HG03469 (cell line): ENCODE data around the gene CDC42BPA.
"Not testable (repeated sequence)": the region's sequence is repeated elsewhere in the genome, so short reads cannot be mapped to it uniquely, and the experiment has no call there.

ENCODE experiments used
- ATAC-seq: cut with Tn5 transposase; IDR thresholded peaks from one replicate; pipeline ENCODE4 v1.9.1; 2021; ENCODE audit warnings: mild to moderate bottlenecking, moderate library complexity, moderate number of reproducible peaks; ENCODE audit not compliant: unreplicated experiment

The CDC42BPA gene

DNA sequence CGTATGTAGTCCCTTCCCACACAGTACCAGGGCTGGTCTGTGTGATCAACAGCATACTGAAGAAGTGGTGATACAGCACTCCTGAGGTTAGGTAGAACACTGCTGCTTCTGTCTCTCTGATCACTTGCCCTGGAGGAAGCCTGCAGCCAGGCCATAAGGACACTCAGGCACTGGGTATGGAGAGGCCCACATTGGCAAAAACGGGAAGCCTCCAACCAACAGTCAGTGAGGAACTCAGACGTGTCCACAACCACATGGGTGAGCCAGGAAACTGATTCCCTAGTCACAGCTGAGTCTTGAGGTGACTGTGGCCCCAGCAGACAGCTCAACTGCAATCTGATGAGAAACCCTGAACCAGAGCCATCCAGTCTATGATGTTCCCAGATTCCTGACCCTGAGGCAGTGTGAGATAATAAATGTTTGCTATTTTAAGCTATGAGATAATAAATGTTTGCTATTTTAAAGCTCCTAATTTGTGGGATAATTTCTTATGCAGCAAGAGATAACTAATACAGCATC lies 315.7 kb downstream of the CDC42BPA start:
- ATAC-seq, result no peak

- not testable (repeated sequence) for ATAC-seq
Observed at GRCh38 chr1:226999579-226999978, 318.7 kb downstream of the CDC42BPA start.

- ATAC-seq, result peak; percentile 99
Observed at GRCh38 chr1:226995365-226996332, 322.6 kb downstream of the CDC42BPA start.

DNA sequence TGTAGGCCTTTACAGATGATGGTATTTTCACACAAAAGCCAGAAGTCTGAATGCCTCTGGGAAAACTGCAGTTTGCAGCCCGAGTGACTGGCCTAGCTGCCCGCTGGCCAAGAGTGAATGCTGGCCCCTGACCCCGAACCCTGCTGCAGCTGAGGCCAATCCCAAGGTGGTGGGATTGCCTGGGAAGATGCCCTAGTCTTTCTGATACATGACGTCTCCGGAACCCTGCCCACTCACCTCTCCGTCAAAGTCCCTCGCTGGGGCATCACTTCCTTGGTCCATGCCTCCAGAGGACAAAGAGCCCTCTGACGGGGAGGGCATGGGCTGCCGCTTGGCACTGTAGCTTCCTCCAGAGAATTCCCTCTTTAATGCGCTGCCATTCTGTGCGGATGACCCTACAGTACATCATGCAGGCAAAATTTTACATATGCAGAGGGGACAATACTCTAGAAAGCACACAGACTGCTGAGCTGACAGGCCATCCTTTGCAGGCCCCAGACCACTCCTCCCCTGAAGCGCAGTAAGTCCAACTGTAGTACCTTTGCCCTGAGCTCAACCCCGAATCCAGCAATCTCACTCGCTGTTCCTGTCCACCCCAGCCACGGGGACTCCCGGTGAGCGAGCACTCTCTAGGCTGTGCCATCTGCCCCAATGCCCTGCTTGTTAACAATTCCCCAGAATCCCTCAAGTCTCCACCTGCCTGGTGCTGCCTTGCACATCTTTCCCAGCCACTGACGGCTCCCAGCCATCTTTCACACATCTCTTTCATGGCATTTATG lies 323.5 kb downstream of the CDC42BPA start:
- ATAC-seq, result no peak

- ATAC-seq, result no peak
Observed at GRCh38 chr1:226993814-226994585, 324.3 kb downstream of the CDC42BPA start.

DNA sequence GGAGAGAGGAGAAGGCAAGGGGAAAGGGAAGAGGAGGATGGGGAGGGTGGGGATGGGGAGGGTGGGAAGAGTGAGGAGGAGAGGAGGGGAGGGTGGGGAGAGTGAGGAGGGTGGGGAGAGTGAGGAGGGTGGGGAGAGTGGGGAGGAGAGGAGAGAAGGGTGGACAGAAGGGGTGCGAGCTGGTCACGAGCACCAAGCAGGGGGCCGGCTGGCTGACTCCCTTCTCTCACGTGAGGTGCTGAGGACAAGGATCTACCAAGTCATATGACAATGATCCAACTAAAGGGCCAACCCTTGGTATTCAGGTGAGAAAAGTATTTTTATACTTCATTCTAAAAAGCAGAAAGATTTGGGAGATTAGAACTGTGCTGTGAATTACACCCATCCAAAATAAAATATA lies 326.4 kb downstream of the CDC42BPA start:
- ATAC-seq, result no peak

DNA sequence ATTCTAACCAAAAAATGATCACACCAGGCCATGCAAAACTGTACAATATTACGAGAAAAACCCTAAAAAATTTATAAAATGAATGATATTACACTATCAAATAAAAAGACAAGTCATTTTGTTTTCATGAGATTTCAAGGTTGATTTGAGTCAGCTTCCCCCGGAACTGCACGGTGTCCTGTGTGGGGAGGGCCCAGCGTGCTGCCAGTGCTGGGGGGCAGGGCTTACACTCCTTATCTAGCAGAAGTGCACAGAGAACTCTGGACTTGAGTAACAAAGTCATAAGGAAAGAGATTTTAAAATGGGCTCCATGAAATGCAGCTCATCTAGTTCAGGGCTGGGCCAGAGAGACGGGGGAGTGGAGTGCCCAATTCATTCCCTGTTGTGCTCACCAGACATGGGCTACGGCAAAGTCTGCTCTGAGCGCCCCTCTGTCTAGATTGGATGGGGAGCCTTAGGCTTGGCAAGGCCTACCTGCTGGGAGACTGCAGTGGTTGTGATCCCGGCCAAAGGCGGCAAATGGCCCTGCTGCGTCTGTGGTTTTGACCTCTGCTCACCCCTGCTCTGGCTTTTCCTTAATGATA lies 328.1 kb downstream of the CDC42BPA start:
- ATAC-seq, result no peak

DNA sequence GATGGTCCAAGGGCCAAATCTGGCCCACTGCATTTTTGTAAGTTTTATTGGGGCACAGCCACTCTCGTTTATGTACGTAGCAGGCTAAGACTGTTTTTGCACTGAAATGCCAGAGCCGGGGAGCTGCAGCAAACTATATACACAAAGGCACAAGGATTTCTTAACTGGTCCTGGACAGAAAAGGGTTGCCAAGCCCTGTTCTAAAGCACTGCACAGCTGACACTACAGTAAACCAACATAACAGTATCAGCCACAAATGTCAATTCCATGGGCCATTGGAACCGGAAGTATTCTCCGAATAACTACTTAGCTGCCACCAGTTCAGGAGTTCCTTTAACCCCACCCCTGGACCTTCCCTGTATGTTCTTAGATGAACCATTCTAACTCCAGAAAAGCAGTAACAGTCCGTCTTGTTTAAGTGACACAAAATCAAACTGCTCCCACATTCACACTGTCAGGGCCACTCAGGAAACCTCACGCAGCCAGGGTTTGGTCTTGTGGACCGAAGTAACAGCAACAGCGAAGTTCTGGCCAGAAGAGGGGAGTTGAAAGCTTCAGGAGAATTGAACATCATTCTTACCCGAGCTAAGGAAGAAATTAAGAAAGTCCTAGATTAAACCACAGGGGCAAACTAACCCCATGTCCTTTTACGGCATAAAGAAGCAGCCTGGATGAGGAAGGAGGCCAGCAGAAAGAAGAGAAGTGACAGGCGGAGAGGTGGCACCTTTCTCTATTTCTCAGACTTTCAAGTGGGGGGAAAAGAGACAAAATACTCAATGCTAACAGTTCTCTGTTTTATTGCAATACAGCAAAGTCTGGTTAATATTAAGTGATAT lies 329.0 kb downstream of the CDC42BPA start:
- ATAC-seq, result no peak

GRCh38 chr1:226988334-226988666 lies 330.0 kb downstream of the CDC42BPA start:
- no peak for ATAC-seq

DNA sequence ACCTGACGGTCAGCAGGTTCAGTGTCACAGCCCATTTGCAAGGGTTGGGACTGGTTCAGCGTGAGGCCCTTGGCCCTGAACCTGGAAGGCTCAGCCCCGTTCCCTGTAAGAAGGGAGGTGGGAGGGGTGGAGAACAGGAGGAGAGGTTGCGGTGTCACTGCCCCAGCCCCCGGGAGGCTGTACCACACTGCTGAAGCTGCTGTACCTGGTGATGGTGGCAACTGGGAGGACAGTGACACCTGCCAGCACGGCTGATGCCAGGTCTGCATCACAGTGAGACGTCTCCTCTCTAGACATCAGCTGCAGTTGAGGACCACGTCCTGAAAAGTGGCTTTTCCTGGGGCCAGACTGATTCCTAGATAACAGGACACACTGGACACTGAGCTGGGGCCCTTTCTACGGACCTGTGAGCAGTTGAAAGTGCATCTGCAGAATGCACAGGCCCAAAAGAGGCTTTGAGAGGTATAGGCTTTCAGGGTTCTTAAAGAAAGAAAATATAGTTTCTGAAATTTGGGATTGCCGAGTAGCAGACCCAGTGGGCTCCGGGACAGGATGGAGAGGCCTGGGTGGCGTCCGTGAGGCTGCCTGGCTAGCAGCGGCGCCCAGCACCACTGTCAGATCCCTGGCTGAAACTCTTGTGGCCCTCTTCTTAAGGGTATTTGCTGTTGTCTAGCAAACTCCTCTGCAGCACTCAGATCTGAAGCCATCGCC lies 330.5 kb downstream of the CDC42BPA start:
- no peak for ATAC-seq

GRCh38 chr1:226987179-226987536 lies 331.1 kb downstream of the CDC42BPA start:
- no peak for ATAC-seq

- ATAC-seq, result no peak
Observed at GRCh38 chr1:226986496-226987178, 331.7 kb downstream of the CDC42BPA start.

- no peak for ATAC-seq
Observed at GRCh38 chr1:226985839-226986463, 332.3 kb downstream of the CDC42BPA start.

GRCh38 chr1:226985239-226985838 lies 333.0 kb downstream of the CDC42BPA start:
- no peak for ATAC-seq

- no peak for ATAC-seq
Observed at GRCh38 chr1:226984521-226985238, 333.6 kb downstream of the CDC42BPA start.

DNA sequence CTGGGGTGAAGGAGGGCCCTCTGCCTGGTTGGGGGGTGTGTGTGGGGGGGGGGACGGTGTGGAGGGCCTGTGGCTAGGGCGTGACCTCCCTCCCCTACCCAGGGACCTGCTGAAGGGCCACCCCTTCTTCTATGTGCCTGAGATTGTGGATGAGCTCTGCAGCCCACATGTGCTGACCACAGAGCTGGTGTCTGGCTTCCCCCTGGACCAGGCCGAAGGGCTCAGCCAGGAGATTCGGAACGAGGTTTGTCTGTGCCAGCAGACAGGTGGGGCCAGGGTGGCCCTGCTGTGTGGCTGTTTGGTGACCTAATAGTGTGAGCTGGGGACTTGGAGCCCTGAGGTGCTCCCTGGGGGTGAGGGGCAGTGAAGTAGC lies 334.3 kb downstream of the CDC42BPA start:
- no peak for ATAC-seq
